Peyer's patch (tissue), 4 donors: ENCODE measurements around the gene KDM2B.

ENCODE experiments used
- CTCF ChIP-seq, 6 experiments: fragments of 450-650 bp in 4 of 6; fragments of 200-600 bp in 2 of 6; sonication (generic) in 1 of 6; IDR thresholded peaks; one replicate each; pipeline ENCODE4 v1.5.1; 2017 to 2019; ENCODE audit warnings: antibody characterized with exemption in 6 of 6, mild to moderate bottlenecking in 3 of 6, moderate library complexity in 1 of 6
- POLR2A ChIP-seq, 2 donors: fragments of 450-650 bp; IDR thresholded peaks; one replicate each; pipeline ENCODE4 v1.5.1; 2017; ENCODE audit warnings: antibody characterized with exemption in 2 of 2, mild to moderate bottlenecking in 2 of 2, moderate library complexity in 2 of 2

- no peak for TF ChIP-seq CTCF (IDR thresholded peaks at IDR 0.05)
- TF ChIP-seq POLR2A (IDR thresholded peaks at IDR 0.05) = no peak
These were observed 8.9 kb downstream of the KDM2B start for GRCh38 chr12:121571920-121572319.
